ENCODE data around the gene MAST2.

DNA sequence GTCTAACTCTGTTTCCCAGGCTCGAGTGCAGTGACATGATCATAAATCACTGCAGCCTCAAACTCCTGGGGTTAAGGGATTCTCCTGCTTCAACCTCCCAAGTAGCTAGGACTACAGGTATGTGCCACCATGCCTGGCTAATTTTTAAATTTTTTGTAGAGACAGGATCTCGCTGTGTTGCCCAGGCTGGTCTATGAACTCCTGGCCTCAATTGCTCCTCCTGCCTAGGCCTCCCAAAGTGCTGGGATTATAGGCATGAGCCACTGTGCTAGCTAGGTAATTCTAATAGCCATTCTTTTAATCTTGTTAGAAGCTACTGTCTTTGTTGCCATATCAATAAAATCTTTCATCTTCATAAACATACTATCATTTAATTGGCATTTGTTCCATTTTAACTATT is 13.8 kb upstream of the MAST2 start:
- TF ChIP-seq ATF6 (CRISPR knock-in tag; IDR thresholded peaks at IDR 0.05) (no peak), ZNF138 (CRISPR knock-in tag; conservative IDR thresholded peaks at IDR 0.05) (no peak), KAT7 (CRISPR knock-in tag; IDR thresholded peaks at IDR 0.05; ENCODE audit: borderline replicate concordance) (no peak), FOXJ3 (CRISPR knock-in tag; IDR thresholded peaks at IDR 0.05; ENCODE audit: borderline replicate concordance) (no peak), NR1H2 (CRISPR knock-in tag; IDR thresholded peaks at IDR 0.05) (no peak), ELF4 (CRISPR knock-in tag; IDR thresholded peaks at IDR 0.05; ENCODE audit: low read depth) (no peak), ZNF121 (CRISPR knock-in tag; IDR thresholded peaks at IDR 0.05) (peak; percentile 13; the same call in 1 of the 2 replicates)
- TF ChIP-seq, protein P1, sequence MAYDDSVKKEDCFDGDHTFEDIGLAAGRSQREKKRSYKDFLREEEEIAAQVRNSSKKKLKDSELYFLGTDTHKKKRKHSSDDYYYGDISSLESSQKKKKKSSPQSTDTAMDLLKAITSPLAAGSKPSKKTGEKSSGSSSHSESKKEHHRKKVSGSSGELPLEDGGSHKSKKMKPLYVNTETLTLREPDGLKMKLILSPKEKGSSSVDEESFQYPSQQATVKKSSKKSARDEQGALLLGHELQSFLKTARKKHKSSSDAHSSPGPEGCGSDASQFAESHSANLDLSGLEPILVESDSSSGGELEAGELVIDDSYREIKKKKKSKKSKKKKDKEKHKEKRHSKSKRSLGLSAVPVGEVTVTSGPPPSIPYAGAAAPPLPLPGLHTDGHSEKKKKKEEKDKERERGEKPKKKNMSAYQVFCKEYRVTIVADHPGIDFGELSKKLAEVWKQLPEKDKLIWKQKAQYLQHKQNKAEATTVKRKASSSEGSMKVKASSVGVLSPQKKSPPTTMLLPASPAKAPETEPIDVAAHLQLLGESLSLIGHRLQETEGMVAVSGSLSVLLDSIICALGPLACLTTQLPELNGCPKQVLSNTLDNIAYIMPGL (CRISPR knock-in tag; IDR thresholded peaks at IDR 0.05), result no peak
- TF ChIP-seq, protein P2, sequence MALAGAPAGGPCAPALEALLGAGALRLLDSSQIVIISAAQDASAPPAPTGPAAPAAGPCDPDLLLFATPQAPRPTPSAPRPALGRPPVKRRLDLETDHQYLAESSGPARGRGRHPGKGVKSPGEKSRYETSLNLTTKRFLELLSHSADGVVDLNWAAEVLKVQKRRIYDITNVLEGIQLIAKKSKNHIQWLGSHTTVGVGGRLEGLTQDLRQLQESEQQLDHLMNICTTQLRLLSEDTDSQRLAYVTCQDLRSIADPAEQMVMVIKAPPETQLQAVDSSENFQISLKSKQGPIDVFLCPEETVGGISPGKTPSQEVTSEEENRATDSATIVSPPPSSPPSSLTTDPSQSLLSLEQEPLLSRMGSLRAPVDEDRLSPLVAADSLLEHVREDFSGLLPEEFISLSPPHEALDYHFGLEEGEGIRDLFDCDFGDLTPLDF (CRISPR knock-in tag; IDR thresholded peaks at IDR 0.05), result no peak
- TF ChIP-seq, protein P3, sequence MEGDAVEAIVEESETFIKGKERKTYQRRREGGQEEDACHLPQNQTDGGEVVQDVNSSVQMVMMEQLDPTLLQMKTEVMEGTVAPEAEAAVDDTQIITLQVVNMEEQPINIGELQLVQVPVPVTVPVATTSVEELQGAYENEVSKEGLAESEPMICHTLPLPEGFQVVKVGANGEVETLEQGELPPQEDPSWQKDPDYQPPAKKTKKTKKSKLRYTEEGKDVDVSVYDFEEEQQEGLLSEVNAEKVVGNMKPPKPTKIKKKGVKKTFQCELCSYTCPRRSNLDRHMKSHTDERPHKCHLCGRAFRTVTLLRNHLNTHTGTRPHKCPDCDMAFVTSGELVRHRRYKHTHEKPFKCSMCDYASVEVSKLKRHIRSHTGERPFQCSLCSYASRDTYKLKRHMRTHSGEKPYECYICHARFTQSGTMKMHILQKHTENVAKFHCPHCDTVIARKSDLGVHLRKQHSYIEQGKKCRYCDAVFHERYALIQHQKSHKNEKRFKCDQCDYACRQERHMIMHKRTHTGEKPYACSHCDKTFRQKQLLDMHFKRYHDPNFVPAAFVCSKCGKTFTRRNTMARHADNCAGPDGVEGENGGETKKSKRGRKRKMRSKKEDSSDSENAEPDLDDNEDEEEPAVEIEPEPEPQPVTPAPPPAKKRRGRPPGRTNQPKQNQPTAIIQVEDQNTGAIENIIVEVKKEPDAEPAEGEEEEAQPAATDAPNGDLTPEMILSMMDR (IDR thresholded peaks at IDR 0.05), result no peak
